NT2/D1 (cell line): Measurements from ENCODE around the gene MAPK10.

Experiments used
- YY1 ChIP-seq: IDR thresholded peaks from 2 replicates; pipeline ENCODE4 v1.6.1; 2011; ENCODE audit not compliant: insufficient read length, insufficient read depth
- ZNF274 ChIP-seq: IDR thresholded peaks from 2 replicates; pipeline ENCODE4 v1.6.1; 2011; ENCODE audit warnings: mild to moderate bottlenecking, low read depth, low read length

DNA sequence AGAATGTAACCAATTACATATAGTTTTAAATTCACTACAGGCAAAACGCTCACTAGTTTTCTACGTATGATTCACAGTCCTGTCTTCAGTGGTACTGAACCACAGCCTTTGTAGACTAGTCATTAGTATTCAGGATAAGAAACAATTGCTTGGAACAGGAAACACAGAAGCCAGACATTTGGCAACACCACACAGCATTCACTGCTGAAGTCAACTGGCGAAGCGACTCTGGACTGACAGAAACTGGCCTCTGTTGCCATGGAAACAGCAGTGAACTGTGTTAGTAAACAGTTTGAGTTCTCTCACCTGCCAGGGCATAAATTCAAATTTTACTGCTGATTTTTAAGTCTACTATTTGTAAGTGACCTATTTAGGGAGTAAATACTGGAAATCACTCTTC is 57.6 kb downstream of the MAPK10 start:
- peak; percentile 75 for TF ChIP-seq ZNF274
- TF ChIP-seq YY1: no peak
